MCF 10A (cell line): ENCODE data around the gene GNLY. TPM values are rescaled to one million over a fixed set of nuclear protein-coding genes. Genes with fewer than 3 reads are reported as not detected.

Experiments used
- BruUV-seq: library from RNA; stranded (reverse); fragments of 400-500 nt; replicated peaks from 2 replicates; lab custom pipeline; 2021; lab: Mats Ljungman, UMichigan
- CTCF ChIA-PET: fragments of 300-600 bp; sonication (Branson Sonifier 250); formaldehyde crosslinking; extraction: SDS; loops from one replicate; lab custom pipeline; 2021; ENCODE audit warnings: antibody characterized with exemption, inconsistent platforms; lab: Yijun Ruan, JAX
- POLR2A ChIA-PET: fragments of 300-600, 350-650 bp; sonication (Branson Sonifier 250); formaldehyde crosslinking; extraction: SDS; loops from one replicate; lab custom pipeline; 2020; ENCODE audit warnings: antibody characterized with exemption, inconsistent platforms; lab: Yijun Ruan, JAX
- DNase-seq: peaks from one replicate; pipeline ENCODE4 v3.0.0-alpha.2; 2018; ENCODE audit not compliant: unreplicated experiment
- H3K27ac Mint-ChIP-seq: one replicate; pipeline ENCODE4 v1.8.0; 2022; ENCODE audit warnings: mild to moderate bottlenecking, low read depth, mixed read lengths; ENCODE audit not compliant: unreplicated experiment
- H3K27me3 Mint-ChIP-seq: one replicate; pipeline ENCODE4 v1.8.0; 2022; ENCODE audit warnings: mixed read lengths; ENCODE audit not compliant: insufficient read depth, unreplicated experiment
- H3K36me3 Mint-ChIP-seq: one replicate; pipeline ENCODE4 v1.8.0; 2022; ENCODE audit warnings: mild to moderate bottlenecking, moderate library complexity, mixed read lengths; ENCODE audit not compliant: insufficient read depth, unreplicated experiment
- H3K4me1 Mint-ChIP-seq: one replicate; pipeline ENCODE4 v1.8.0; 2022; ENCODE audit warnings: mixed read lengths; ENCODE audit not compliant: insufficient read depth, unreplicated experiment
- H3K4me3 Mint-ChIP-seq: one replicate; pipeline ENCODE4 v1.8.0; 2022; ENCODE audit warnings: mild to moderate bottlenecking, moderate library complexity, mixed read lengths; ENCODE audit not compliant: unreplicated experiment
- H3K9me3 Mint-ChIP-seq: one replicate; pipeline ENCODE4 v1.8.0; 2022; ENCODE audit warnings: mixed read lengths; ENCODE audit not compliant: unreplicated experiment
- CTCF ChIP-seq: fragments of 200-600 bp; IDR thresholded peaks from one replicate; pipeline ENCODE4 v1.8.0; 2022; ENCODE audit warnings: antibody characterized with exemption, mild to moderate bottlenecking; ENCODE audit not compliant: unreplicated experiment
- intact Hi-C: fragments of 100-400 bp; cut with micrococcal nuclease; formaldehyde crosslinking; loops from 2 replicates; pipeline ENCODE4 v1.14.1; 2022
- total RNA-seq: library from RNA; stranded (reverse); gene quantifications from 2 replicates; pipeline ENCODE4 v1.2.3, GENCODE V29; 2022

GNLY gene
- total RNA-seq, 1 experiment from 2014 or later, result not detected

- Mint-ChIP-seq H3K36me3 (no peaks in the 10 kb centered on the region), H3K4me3 (no peak overlapping the region), H3K4me1 (peaks cover 6% of the 10 kb centered on the region), H3K27me3 (no peaks in the 10 kb centered on the region), H3K27ac (no peak overlapping the region), H3K9me3 (no peaks in the 10 kb centered on the region)
- DNase-seq, result no peak
- BruUV-seq, result no TSS peak
- POLR2A ChIA-PET, result interaction anchor here (0.9 to 2.2 kb wide), 7 partner anchors 9 to 91 kb away, joined by 3 to 10 read pairs (median 4); no protein-coding TSS in a partner anchor
- intact Hi-C loops, result no loop called here
- TF ChIP-seq CTCF, result no peak
- CTCF ChIA-PET, result interaction anchor here (0.5 to 2.5 kb wide), 47 partner anchors 9 to 378 kb away, joined by 3 to 153 read pairs (median 5); partner anchors contain the start of genes POLR1A and PTCD3
These were observed 34.2 kb downstream of the GNLY start for GRCh38 chr2:85728342-85728741.

- no peak overlapping the region for H3K27ac Mint-ChIP-seq
- CTCF ChIA-PET, result interaction anchor here (0.5 to 2.5 kb wide), 53 partner anchors 10 to 377 kb away, joined by 3 to 153 read pairs (median 5); partner anchors contain the start of genes POLR1A and PTCD3
- H3K27me3 Mint-ChIP-seq, result no peaks in the 10 kb centered on the region
- H3K4me3 Mint-ChIP-seq, result no peak overlapping the region
- no peaks in the 10 kb centered on the region for H3K36me3 Mint-ChIP-seq
- peak; percentile 91 for TF ChIP-seq CTCF
- POLR2A ChIA-PET, result interaction anchor here (0.9 to 2.2 kb wide), 9 partner anchors 9 to 91 kb away, joined by 3 to 10 read pairs (median 4); no protein-coding TSS in a partner anchor
- peak; percentile 85 for DNase-seq
- intact Hi-C loops, result loop anchor here (1.0 kb wide), 4 partner anchors 21 to 92 kb away; no protein-coding TSS in a partner anchor
- H3K4me1 Mint-ChIP-seq, result peaks cover 6% of the 10 kb centered on the region
- H3K9me3 Mint-ChIP-seq, result no peaks in the 10 kb centered on the region
- BruUV-seq, result no TSS peak
These were observed 35.0 kb downstream of the GNLY start for GRCh38 chr2:85728883-85729824.

- Mint-ChIP-seq H3K27me3 (no peaks in the 10 kb centered on the region), H3K27ac (no peak overlapping the region), H3K4me1 (peaks cover 6% of the 10 kb centered on the region), H3K36me3 (no peaks in the 10 kb centered on the region), H3K4me3 (no peak overlapping the region), H3K9me3 (no peaks in the 10 kb centered on the region)
- no peak for DNase-seq
- no TSS peak for BruUV-seq
- TF ChIP-seq CTCF, result no peak
- POLR2A ChIA-PET, result interaction anchor here (1.1 to 2.2 kb wide), 5 partner anchors 8 to 87 kb away, joined by 3 to 10 read pairs (median 3); no protein-coding TSS in a partner anchor
- intact Hi-C loops, result loop anchor here (1.0 kb wide), 4 partner anchors 20 to 93 kb away; no protein-coding TSS in a partner anchor
- CTCF ChIA-PET, result interaction anchor here (0.6 to 2.5 kb wide), 20 partner anchors 9 to 280 kb away, joined by 3 to 153 read pairs (median 9); no protein-coding TSS in a partner anchor
These were observed 35.8 kb downstream of the GNLY start for GRCh38 chr2:85729825-85730510.
